HG03097 (cell line): ENCODE results near the gene NBEAL2.
"Not testable (repeated sequence)": the region's sequence is repeated elsewhere in the genome, so short reads cannot be mapped to it uniquely, and the experiment has no call there.

Source experiments
- ATAC-seq: cut with Tn5 transposase; IDR thresholded peaks from one replicate; pipeline ENCODE4 v1.9.1; 2021; ENCODE audit not compliant: unreplicated experiment, low FRiP score

The NBEAL2 gene

DNA sequence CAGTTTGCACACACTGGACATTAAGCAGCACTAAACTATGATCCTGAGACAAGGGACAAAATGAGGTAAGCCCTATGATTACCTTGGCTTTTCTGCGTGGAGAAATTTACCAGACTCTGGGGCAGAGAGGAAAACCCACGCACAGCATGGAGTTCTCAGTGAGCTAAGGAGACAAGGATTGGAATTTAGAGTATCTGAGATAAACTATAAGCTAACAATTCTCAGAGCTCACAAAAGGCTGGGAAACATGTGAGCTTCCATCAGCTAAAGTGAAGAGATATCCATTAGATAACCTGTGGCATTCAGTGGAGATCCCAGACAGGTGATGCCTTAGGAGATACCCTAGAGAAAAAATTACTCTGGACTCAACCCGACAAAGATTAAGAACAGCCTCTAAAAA, 48.7 kb downstream of the NBEAL2 start:
- no peak for ATAC-seq

DNA sequence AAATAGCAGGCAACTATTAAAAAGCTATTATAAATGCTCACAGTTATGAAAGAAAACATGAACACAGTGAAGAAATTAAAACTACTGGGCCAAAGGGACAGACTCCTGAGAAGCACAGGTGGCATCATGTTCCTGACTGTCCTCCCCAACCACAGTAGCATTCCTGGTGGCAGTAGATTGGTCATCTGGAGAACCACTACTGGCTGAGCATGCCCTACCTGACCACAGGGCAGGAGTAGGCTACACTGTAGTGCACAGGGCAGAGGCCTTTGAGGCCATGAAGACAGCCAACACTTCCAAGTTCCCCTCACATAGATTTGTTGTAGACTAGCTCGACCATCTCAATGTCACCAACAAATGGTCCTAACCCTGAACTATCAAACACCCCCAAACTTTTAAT, 49.2 kb downstream of the NBEAL2 start:
- no peak for ATAC-seq

DNA sequence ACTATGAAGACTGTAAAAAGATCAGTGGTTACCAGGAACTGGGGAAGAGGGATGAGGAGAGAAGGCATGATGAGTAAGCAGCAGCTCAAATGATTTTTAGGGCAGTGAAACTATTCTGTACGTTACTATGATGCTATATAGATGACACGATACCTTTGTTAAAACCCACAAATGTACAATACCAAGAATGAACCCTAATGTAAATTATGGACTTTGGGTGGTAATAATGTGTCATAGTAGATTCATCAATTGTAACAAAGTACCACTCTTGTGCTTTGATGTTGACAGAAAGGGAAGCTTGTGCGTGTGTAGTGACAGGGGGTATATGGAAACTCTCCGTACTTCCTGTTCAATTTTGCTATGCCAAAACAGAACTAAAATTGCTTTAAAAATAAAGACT, 51.6 kb downstream of the NBEAL2 start:
- ATAC-seq = not testable (repeated sequence)

DNA sequence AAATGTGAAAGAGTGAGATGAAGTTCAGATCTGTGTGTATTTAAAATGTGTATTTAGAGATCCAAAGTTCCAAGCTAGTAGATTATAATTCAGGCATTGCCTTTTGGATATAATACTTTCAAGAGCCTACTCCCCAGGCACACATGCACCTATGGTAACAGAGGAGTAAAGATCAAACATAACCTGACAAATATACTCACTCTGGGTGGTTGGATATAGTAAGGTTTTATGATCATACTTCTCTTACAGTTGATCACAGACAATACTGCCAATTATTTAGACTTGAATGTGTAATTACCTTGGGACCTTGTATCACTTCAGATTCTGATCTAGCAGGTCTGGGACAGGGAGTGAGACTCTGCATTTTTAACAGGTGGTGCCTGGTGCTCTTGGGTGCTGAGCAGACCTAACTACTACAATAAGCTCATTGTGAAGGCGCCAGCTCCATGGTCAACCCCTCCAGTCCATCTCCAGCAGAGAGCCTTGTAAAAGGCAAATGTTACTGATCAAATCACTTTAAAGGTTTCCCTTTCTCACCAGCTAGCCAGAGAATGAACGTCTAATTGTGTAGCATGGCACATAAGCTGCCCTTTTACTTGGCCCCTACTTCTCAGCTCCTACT, 55.5 kb downstream of the NBEAL2 start:
- no peak for ATAC-seq

DNA sequence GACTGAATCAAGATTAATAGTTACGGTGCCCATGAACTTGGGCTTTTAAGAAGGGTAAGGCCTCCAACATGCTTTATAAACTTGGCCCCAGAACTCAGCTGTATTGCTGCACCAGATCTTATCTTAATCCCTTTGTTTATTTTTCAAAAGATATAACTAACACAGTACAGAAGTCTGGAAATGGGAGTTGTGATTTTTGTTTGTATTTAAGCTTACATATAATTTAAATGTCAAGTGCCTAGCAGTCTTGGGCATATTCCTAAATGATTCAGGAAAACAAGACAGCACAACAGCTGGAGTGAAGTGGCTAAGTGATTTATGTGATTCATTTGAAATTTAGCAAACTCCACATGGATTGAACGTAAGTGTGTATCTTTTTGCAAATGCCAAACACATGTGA, 56.2 kb downstream of the NBEAL2 start:
- no peak for ATAC-seq

DNA sequence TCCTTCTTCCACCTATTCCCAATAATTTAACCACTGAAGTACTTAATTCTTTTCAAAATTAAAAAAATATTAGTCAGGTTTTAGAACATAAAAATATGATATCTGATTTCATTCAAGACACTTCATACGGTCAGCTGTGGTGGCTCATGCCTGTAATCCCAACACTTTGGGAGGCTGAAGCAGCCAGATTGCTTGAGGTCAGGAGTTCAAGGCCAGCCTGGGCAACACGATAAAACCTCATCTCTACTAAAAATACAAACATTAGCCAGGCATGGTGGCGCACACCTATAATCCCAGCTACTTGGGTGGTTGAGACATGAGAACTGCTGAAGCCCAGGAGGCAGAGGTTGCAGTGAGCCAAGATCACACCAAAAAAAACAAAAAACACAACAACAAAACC, 56.7 kb downstream of the NBEAL2 start:
- ATAC-seq = no peak

DNA sequence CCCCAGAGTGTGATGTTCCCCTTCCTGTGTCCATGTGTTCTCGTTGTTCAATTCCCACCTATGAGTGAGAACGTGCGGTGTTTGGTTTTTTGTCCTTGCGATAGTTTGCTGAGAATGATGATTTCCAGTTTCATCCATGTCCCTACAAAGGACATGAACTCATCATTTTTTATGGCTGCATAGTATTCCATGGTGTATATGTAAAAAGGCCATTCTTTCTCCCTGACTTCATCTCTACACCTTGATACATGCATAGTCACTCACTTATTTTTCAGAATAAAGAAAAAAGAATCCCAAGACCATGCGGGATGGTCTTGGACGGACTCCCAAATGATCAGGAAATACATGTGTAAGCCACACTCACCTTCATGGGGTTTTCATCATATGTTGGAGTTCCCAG, 57.8 kb downstream of the NBEAL2 start:
- ATAC-seq = not testable (repeated sequence)

DNA sequence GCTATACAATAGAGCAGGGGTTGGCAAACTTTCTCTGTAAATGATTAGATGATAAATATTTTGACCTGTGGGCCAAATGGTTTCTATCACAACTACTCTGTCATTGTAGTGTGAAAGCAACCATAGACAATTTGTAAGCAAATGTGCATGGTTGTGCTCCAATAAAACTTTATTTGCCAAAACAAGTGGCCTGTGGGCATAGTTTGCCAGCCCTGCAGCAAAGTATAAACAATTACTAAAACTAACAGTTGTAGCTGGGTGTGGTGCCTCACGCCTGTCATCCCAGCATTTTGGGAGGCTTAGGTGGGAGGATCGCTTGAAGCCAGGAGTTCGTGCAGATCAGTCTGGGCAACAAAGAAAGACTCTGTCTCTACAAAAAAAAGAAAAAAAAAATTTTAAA, 61.6 kb downstream of the NBEAL2 start:
- no peak for ATAC-seq

DNA sequence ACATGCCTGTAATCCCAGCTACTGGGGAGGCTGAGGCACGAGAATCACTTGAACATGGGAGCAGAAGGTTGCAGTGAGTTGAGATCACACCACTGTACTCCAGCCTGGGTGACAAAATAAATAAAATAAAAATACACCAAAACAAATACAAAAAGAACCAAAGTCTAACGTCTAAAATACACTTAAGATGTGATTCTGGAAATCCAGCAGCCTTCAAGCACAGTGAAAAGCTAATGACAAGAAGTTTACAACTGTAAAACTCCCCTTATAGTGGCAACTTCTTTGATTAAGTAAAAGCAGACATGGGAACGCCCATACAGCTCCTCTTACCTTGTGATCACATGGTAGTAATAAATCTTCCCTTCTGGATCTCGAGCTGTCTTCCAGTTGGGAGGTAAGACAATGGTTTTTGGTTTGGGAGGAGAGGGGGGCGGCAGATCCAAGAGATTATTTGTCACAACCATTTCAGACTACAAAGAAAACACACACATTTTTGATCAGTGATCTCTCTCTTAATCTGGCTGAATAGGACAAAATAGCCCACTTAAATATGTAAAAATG, 62.8 kb downstream of the NBEAL2 start:
- ATAC-seq = no peak

DNA sequence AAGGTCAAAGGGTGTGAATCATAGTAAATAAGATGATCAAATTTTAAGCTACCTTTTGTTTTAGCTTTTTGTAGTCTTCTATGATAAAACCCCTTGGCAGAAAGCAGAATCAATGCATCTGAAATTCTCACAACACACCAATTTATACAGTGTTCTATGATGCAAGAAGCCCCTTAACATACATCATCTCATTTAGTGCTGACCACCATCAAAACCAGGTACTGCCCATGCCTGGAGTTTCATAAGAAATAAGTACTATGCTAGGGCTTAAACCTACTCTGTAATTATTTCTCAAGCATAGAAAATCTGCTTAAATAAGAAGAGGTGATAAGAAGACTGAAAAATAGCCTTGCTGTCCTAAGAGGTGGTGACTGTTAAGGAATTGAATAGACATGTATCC, 67.6 kb downstream of the NBEAL2 start:
- no peak for ATAC-seq

DNA sequence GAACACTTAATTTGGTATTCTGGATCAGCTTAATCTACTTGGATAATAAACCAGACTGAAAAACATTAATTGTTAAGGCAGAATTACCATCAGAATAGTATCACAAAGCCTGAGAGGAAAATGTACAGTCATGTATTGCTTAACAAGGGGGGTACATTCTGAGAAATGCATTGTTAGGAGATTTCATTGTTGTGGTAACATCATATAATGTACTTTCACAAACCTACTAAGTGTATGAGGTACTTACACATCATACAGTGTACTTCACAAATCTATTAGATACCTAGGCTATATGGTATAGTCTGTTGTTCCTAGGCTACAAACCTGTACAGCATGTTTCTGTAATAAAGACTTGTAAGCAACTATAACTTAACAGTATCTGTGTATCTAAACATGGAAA, 68.2 kb downstream of the NBEAL2 start:
- ATAC-seq = no peak

DNA sequence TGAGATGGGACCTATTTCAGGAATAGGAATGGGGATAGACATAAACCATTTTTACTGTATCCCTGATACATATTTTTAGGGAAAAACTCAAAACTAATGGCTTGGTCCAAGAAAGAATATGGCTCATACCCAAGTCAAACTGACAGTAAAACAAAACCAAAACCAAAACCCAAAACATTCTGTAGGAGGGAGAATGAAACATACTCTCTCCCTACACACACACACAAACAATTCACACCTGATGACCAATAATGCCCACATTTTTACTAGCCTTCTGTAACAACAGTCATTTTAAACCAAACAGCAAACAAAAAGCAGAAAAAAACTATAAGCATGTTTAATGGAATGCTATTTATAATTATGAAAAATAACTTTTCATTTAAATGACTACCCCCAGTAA, 74.9 kb downstream of the NBEAL2 start:
- no peak for ATAC-seq

DNA sequence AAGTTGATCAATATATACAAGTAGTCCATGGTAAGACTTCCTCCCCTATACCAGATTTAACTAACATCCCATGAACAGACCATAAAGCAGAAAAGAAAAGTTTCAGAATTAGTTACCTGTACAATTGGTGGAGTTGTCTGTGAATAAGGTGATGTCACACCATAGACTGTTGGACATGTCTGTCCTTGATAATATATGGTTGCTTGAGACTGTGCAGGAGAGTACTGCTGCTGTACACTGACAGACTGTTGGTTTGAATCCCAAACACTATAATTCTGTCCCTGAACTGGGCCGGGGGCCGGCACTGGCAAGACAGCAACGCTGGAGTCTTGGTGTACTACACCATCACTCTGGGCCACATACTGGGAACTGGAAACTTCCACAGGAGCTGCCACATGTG, 77.2 kb downstream of the NBEAL2 start:
- ATAC-seq = no peak

DNA sequence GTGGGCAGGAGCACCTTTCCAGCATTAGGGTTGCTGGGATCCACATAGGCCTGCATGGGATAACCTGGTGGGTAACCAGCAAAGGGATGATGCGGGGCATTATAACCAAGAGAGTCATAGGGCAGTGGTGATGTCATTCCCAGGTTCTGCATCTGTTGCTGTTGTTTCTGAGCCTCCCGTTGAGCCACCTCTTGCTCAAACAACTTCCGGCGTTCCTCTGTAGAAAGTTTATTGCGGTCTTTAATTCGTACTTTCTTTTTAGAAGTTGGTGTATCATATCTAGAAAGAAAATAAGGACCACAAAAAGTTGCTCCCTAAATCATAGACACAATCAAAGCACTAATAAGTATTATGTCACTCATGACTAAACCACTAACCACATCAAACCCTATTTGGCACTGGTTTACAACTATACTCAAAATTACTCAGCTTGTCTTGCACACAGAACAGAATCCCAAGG, 77.8 kb downstream of the NBEAL2 start:
- ATAC-seq = no peak
